DMS153 treated with DMSO at 0.1 percent for 48 hours (cell line): Measurements from ENCODE around the gene CDC14B.
A peak's percentile ranks its signal among the peaks of the same experiment; 100 is the strongest.
"Not testable (repeated sequence)": the region's sequence is repeated elsewhere in the genome, so short reads cannot be mapped to it uniquely, and the experiment has no call there.

Experiments used
- DNase-seq: peaks from one replicate; lab custom pipeline; 2025; ENCODE audit not compliant: unreplicated experiment; lab: John Stamatoyannopoulos, UW

Gene CDC14B

DNA sequence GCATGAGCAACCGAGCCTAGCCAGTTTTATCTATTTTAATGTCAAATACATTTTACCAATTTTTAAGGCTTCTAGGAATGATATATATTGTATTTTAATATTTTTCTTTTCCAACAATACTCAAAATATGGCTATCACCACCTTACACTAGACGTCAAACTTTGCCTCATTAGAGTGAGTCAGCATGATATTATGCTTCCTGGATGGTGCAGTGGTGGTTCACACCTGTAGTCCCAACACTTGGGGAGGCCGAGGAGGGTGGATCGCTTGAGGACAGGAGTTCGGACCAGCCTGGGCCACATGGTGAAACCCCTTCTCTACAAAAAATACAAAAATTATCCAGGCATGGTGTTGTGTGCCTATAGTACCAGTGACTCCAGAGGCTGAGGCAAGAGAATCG, 7.3 kb upstream of the CDC14B start:
- no peak for DNase-seq

GRCh38 chr9:96621618-96622017, 2.0 kb upstream of the CDC14B start:
- DNase-seq, result no peak

GRCh38 chr9:96620832-96621269, 1.2 kb upstream of the CDC14B start:
- no peak for DNase-seq

- DNase-seq, result no peak
Observed at GRCh38 chr9:96620181-96620514, 505 bp upstream of the CDC14B start.

- DNase-seq, result no peak
Observed at GRCh38 chr9:96619124-96619465, 548 bp downstream of the CDC14B start.

GRCh38 chr9:96618209-96619123, 1.2 kb downstream of the CDC14B start:
- DNase-seq, result peak; percentile 8

- no peak for DNase-seq
Observed at GRCh38 chr9:96617439-96618185, 2.0 kb downstream of the CDC14B start.

DNA sequence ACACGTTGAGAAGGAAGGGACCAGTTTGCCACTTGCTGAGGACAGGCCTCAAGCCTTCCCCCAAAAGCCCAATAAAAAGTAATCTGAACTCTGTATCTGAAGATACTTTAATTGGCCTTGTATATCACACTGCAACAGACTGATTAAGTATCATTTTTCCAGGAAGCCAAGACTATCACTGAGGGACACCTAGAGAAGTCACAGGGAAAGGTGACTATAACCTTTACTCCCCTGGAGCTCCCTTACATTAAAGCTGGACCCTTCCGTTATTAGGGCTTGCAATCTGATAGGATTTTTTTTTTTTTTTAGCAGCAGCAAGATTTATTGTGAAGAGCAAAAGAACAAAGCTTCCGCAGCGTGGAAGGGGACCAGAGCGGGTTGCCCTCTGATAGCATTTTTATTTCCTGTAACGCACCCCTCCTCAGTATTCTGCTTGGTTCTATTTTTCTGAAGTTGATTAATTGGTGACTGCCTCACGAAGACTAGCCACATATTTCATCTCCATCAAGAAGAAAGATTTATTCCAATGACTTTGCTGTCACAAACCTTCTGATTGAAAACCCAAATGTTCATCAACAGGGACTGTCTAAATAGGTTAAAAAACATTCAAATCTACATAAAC, 2.7 kb downstream of the CDC14B start:
- DNase-seq, result no peak

DNA sequence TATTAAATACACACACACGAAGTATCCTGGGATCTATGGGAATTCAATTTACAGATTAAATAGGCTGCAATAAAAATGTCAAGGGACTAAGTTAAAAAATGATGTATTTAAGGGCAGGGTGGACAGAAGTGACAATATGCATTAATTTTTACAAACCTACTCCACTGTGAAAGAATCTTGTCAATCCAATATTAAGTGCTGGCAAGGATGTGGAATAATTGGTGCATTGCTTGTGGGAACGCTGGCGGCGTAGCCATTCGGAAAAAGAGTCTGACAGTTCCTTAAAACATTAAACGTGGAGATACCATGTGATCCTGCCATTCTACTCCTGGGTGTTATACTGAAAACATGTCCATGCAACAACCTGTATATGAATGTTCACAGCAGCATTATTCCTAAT, 4.2 kb downstream of the CDC14B start:
- no peak for DNase-seq

DNA sequence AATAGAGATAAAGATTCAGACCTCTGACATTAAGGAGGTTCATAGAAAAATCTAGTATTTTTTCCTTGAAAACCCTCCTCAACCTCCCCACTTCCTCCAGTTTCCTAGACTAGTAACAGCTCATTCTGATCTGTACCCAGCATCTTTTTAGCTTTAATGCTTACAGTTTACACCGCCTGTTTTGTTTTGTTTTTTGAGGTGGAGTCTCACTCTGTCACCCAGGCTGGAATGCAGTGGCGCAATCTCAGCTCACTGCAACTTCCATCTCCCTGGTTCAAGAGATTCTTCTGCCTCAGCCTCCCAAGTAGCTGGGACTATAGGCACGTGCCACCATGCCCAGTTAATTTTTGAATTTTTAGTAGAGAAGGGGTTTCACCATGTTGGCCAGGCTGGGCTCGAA, 5.0 kb downstream of the CDC14B start:
- DNase-seq, result not testable (repeated sequence)

GRCh38 chr9:96612966-96613589, 6.6 kb downstream of the CDC14B start:
- no peak for DNase-seq

DNA sequence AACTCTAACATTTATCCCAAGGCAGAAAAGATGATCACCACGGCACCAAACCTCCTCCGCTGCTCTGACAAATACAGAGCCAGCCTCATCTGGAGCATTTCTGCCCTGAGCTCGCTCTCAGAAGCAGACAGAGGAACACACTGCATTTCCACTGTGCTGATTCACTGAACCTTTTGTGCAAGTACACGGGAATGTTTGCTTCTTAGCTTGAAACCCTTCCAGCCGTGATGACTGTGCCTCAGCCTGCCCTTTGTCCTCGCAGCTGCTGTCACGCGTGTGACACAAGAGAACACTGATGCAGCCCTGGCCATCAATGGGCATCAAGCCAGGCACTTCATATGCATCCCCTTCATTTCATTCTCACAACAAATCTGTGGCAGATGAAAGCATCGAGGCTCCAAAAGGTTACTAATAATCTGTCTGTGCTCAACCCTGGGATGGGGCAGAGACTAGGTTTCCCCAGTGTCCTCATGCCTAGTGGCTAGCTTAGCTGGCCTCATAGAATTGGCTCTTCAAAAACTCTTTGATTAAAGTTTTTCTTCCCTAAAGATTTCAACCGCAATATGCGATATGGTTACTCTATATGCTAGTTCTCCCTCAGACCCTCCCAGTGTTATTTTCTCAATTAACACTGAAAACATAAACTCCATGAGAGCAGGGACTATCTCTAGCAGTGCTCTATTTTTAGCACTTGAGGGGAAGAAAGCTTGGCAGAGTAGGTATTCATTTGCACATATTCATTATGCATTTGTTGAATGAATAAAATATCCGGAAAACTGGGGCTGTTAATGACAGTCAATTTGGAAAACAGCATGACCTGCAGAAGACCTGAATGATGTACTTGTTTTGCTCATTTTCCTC, 7.3 kb downstream of the CDC14B start:
- peak; percentile 20 for DNase-seq

DNA sequence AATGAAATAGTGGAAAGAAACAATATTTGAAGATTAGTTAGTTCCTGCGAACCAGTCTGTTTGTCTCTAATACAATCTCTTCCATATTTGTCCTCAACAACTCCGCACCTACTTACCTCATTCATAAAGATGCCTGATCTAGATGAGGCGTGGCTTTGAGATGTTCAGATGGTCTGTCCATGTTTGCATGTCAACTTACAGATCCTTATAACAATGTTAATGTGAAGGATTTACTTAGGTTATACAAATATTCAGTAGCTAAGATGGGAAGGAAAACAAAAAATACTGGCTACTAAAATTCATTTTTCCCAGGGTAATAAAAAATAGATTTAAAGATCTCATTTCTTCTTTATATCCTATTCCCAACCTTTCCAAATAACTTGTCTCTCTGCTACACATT, 8.3 kb downstream of the CDC14B start:
- no peak for DNase-seq

DNA sequence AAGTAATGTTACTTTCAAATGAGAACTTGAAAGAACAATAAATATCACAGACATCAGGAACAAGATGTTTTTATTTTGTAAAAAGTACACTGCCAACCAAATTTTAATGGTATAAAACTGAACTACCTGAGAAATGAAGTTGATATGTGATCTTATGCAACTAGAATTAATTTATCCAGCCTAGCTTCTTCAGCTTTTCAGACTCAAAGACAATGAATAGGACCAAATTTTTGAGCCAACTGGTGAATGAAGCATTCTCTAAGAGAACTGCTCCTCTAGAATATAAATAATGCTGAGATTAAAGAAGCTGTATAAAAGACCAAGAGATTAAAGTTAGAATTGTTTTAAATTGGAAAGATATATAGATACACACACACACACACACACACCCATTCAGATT, 9.9 kb downstream of the CDC14B start:
- DNase-seq, result no peak

DNA sequence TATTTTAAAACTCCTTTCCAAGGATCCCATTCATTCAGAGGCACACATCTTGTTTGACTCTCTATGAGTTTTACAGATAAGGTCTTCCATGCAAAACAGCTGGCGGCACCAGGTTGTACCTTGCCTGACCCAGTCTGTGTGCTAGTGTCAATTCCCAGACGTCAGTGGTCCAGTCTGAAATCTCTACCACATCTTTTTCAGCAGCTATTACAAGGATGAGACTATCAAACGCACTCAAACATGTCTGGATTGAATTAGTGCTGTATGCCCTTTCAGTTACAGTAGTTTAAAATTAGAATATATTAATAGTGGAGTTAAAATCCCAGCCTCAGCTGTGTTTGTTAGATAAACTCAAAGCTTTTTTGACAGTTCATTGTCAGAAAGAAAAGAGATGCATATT, 11.7 kb downstream of the CDC14B start:
- DNase-seq, result no peak

DNA sequence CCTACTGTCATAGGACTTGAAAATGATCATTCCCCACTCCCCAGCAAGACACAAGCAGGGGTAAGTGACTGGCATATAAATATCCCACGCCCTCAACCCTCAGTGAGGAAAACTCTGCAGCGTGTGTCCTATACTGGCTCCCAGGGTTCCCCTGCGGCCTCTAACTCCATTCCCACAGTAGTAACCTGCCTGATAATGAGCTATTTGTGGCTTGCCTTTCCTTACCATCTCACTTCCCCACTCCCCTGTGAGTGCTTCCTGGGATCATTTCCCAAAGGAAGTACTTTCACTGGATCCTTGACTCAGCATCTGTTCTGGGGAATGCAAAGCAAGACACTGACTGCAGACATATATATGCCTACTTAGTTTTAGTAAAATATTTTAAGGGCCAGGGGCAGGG, 14.3 kb downstream of the CDC14B start:
- DNase-seq, result no peak

DNA sequence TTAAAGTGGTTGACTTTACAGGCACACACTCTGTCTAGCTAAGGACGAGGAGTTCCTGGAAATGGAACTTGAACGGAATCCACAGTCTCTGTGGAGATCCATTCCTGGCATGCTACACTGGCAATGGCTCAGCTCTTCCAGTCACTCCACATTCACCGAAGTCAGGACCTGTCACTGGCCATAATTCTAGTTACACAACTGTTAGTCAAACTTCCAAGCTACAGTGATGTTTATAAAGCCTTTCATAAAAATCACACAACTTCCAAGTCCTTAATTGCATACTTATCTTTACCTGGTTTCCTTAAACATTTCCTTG, 15.7 kb downstream of the CDC14B start:
- DNase-seq, result no peak

GRCh38 chr9:96603305-96604003, 16.2 kb downstream of the CDC14B start:
- DNase-seq, result no peak

- DNase-seq, result no peak
Observed at GRCh38 chr9:96599298-96599697, 20.3 kb downstream of the CDC14B start.

DNA sequence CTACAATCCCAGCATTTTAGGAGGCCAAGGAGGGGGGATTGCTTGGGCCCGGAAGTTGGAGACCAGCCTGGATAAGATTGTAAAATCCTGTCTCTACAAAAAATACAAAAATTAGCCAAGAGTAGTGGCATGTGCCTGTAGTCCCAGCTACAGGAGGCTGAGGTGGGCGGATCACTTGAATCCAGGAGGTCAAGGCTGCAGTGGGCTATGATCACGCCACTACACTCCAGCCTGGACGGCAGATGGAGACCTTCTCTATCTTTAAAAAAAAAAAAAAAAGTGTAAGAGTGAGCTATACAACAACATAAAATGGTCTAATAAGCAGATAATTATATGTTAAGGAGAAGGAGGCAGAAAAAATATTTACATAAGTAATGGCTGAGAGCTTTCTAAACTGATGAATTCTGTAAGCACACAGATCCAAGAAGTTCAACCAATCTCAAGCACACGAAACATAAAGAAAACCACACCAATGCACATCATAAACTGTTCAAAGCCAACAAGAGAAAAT, 23.0 kb downstream of the CDC14B start:
- no peak for DNase-seq
